Progenitor cell of endocrine pancreas (in vitro differentiated cells): Measurements from ENCODE around the gene ZIM2. TPM values are rescaled to one million over a fixed set of nuclear protein-coding genes. Genes with fewer than 3 reads are reported as not detected.

ENCODE experiments used
- DNase-seq: peaks from one replicate; pipeline ENCODE4 v3.0.0; 2021; ENCODE audit warnings: low spot score; ENCODE audit not compliant: unreplicated experiment
- H3K27ac Mint-ChIP-seq: 2 replicates; pipeline ENCODE4 v1.8.0; 2021; ENCODE audit warnings: mild to moderate bottlenecking, moderate library complexity, mixed read lengths
- H3K27me3 Mint-ChIP-seq: 2 replicates; pipeline ENCODE4 v1.8.0; 2021; ENCODE audit warnings: mixed read lengths
- H3K36me3 Mint-ChIP-seq: 2 replicates; pipeline ENCODE4 v1.8.0; 2022; ENCODE audit warnings: mixed read lengths; ENCODE audit not compliant: insufficient read depth
- H3K4me1 Mint-ChIP-seq: 2 replicates; pipeline ENCODE4 v1.8.0; 2021; ENCODE audit warnings: low read depth, mixed read lengths
- H3K4me3 Mint-ChIP-seq: 2 replicates; pipeline ENCODE4 v1.8.0; 2021; ENCODE audit warnings: low read depth, mild to moderate bottlenecking, moderate library complexity, mixed read lengths
- H3K9me3 Mint-ChIP-seq: 2 replicates; pipeline ENCODE4 v1.8.0; 2021; ENCODE audit warnings: low read depth, mixed read lengths
- total RNA-seq: library from RNA; stranded (reverse); gene quantifications from 2 replicates; pipeline ENCODE4 v1.2.1, GENCODE V29; 2021
- TF ChIP-seq, protein P1 (sequence below): fragments of 200-600 bp; sonication (generic); IDR thresholded peaks from one replicate; pipeline ENCODE4 v1.5.0; 2021; ENCODE audit warnings: antibody characterized with exemption, mild to moderate bottlenecking; ENCODE audit not compliant: unreplicated experiment

The ZIM2 gene
- total RNA-seq, 1 donor from 2014 or later: not detected

DNA sequence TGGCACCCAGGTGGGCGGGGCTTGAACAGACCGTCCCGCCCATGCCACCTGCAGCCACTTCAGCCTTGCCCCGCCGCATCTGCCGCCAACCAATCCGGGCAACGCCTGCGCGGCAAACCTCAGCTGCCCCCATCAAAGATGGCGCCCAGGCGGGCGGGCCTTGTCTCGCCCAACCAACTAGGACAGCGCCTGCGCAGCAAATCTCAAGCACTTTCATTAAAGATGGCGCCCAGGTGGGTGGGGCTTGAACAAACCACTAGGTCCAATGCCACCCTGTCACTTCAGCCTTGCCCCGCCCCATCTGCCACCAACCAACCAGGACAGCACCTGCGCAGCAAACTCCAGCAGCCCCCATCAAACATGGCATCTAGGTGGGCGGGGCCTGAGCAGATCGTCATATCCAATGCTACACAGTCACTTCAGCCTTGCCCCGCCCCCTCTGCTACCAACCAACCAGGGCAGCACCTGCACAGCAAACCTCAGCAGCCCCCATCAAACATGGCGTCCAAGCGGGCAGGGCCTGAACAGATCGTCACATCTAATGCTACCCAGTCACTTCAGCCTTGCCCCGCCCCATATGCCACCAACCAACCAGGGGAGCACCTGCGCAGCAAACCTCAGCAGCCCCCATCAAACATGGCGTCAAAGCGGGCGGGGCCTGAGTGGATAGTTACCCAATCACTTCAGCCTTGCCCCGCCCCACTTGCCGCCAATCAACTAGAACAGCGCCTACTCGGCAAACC lies 1.4 kb downstream of the ZIM2 start:
- TF ChIP-seq, protein P1, sequence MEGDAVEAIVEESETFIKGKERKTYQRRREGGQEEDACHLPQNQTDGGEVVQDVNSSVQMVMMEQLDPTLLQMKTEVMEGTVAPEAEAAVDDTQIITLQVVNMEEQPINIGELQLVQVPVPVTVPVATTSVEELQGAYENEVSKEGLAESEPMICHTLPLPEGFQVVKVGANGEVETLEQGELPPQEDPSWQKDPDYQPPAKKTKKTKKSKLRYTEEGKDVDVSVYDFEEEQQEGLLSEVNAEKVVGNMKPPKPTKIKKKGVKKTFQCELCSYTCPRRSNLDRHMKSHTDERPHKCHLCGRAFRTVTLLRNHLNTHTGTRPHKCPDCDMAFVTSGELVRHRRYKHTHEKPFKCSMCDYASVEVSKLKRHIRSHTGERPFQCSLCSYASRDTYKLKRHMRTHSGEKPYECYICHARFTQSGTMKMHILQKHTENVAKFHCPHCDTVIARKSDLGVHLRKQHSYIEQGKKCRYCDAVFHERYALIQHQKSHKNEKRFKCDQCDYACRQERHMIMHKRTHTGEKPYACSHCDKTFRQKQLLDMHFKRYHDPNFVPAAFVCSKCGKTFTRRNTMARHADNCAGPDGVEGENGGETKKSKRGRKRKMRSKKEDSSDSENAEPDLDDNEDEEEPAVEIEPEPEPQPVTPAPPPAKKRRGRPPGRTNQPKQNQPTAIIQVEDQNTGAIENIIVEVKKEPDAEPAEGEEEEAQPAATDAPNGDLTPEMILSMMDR: no peak
- Mint-ChIP-seq H3K4me3 (no peak overlapping the region), H3K9me3 (peaks cover 43% of the 10 kb centered on the region), H3K27me3 (no peaks in the 10 kb centered on the region), H3K27ac (no peak overlapping the region), H3K4me1 (no peaks in the 10 kb centered on the region), H3K36me3 (peaks cover 20% of the 10 kb centered on the region)
- DNase-seq: no peak

DNA sequence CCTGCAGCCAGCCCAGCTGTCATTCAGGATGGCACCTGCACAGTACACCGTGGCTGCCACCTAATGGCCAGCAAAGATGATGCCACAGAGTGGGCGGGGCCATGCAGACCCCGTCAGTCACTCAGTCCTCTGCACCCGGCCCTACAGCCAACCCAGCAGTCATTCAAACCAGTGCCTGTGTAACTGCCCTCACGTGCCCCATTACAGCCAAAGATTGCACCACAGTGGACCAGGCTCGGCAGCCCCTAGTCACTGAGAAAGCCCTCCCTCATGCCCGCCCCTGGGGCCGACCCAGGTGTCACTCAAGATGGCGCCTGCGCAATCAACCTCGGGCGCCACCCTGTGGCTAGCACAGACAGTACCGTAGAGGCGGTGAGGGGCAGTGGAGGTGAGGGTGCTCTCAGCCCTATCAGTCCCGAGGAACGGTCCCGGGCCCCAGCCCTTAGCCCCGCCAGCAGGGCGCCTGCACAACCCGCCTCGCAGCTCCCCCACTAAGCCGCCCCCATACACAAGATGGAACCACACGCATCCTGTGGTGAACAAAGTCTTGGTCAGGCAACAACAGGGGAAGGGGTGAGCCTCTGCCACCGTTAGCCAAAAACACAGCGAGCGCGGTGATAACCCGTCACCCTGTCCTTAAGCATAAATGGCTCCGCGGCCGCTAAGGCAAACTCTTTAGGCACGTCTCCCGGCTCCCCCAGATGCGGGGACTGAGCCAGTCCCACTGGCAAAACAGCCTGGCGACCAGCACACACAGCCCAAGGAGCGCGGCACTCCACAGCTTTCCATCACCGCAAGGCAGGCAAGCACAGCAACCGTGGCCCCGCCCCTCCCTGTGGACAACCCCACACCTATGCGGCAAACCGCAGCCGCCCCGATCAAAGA lies 2.3 kb downstream of the ZIM2 start:
- H3K9me3 Mint-ChIP-seq: peaks cover 49% of the 10 kb centered on the region
- H3K27ac Mint-ChIP-seq: no peak overlapping the region

DNA sequence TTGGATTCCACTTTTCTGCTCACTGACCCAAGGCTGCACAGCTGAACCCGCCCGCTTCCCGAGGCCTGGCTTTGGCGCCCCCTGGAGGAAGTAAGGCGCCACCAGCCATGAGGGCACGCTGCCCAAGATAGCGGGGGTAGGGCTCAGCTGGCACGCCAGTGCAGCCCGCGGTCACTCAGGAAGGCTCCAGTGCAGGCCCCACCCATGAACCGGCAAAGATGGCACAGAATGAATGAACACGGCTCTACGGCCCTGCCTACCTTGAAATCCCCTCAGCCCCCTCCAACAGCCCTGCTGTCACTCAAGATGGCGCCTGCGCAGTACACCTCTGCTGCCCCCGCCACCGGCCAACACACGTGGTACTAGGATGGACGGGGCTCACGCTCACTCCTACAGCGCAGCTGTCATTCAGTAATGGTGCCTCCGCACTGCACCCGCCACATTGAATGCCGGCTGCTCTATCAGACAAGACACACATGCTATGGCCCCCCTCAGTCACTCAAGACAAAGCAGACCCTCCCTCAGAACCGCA lies 3.0 kb downstream of the ZIM2 start:
- H3K9me3 Mint-ChIP-seq: peaks cover 55% of the 10 kb centered on the region
- TF ChIP-seq, protein P1: no peak
- no peaks in the 10 kb centered on the region for H3K27me3 Mint-ChIP-seq
- peaks cover 20% of the 10 kb centered on the region for H3K36me3 Mint-ChIP-seq
- no peaks in the 10 kb centered on the region for H3K4me1 Mint-ChIP-seq
- DNase-seq: no peak
- H3K27ac Mint-ChIP-seq: no peak overlapping the region
- no peak overlapping the region for H3K4me3 Mint-ChIP-seq

More for the DNA sequence above, 2.3 kb downstream of the ZIM2 start:
- no peaks in the 10 kb centered on the region for H3K27me3 Mint-ChIP-seq
- H3K4me3 Mint-ChIP-seq: no peak overlapping the region
- no peaks in the 10 kb centered on the region for H3K4me1 Mint-ChIP-seq
- TF ChIP-seq, protein P1: no peak
- H3K36me3 Mint-ChIP-seq: peaks cover 20% of the 10 kb centered on the region
- DNase-seq: no peak

DNA sequence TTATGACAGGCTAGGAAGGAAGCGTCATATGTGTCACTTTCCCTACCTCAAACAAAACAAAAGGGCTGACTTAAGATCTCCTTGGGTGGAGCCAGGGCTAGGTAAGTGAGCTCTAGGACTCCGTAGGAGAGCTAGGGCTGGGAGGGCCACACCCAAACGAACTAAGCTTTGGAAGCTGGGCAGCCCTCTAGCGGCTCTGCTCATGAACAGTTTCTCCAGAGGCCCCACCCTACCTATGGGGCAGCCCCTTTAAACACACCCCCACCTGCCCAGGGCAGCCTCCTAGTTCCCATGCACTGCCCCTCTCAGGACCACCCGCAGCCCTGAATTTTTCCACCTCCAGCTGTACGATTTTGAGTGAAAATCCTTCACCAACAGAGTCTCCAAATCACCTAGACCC lies 3.5 kb downstream of the ZIM2 start:
- Mint-ChIP-seq H3K27me3 (no peaks in the 10 kb centered on the region), H3K36me3 (peaks cover 22% of the 10 kb centered on the region), H3K9me3 (peaks cover 61% of the 10 kb centered on the region), H3K4me1 (no peaks in the 10 kb centered on the region), H3K4me3 (no peak overlapping the region), H3K27ac (no peak overlapping the region)
- no peak for DNase-seq
- TF ChIP-seq, protein P1: no peak

DNA sequence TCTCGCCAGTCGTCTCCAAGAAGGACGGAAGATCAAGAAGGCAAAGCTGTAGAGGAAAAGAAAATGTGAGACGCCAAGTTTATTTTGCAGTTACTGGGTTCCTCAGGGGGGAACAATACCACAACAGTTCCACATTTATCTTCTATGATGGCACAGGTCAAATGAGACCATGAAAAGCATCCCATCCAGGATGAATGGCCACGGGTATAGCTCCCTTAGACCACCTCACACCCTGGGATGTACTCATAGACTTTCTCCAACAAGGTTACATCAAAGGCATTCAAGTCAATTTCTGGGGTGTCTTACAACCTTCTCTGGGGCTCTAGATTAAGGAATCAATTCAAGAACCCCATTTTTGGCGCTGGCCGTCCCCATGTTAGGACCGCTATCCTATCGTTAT lies 4.5 kb downstream of the ZIM2 start:
- no peak overlapping the region for H3K27ac Mint-ChIP-seq
- no peak for DNase-seq
- peaks cover 18% of the 10 kb centered on the region for H3K36me3 Mint-ChIP-seq
- no peak overlapping the region for H3K4me3 Mint-ChIP-seq
- H3K9me3 Mint-ChIP-seq: peaks cover 53% of the 10 kb centered on the region
- TF ChIP-seq, protein P1: no peak
- H3K4me1 Mint-ChIP-seq: no peaks in the 10 kb centered on the region
- H3K27me3 Mint-ChIP-seq: no peaks in the 10 kb centered on the region
